Esophagus squamous epithelium (tissue), 5 donors: ENCODE measurements around the gene TFAP2E. TPM values are rescaled to one million over a fixed set of nuclear protein-coding genes. Genes with fewer than 3 reads are reported as not detected.

Experiments
- DNase-seq: peaks from one replicate; lab custom pipeline; 2025; lab: John Stamatoyannopoulos, UW
- H3K27ac ChIP-seq, 4 donors: fragments of 200-600 bp; sonication (generic); one replicate each; pipeline ENCODE4 v1.5.1; 2016 to 2019; ENCODE audit warnings: mild to moderate bottlenecking in 1 of 4
- H3K27me3 ChIP-seq, 4 donors: fragments of 200-600 bp; sonication (generic); 1 replicate in 3 of 4; 2 replicates in 1 of 4; pipeline versions ENCODE4 v1.5.1 to v1.6.0; 2017 to 2021; ENCODE audit warnings: antibody characterized with exemption in 1 of 4
- H3K36me3 ChIP-seq, 3 donors: fragments of 200-600 bp; sonication (generic); one replicate each; pipeline ENCODE4 v1.5.1; 2016 to 2019
- H3K4me1 ChIP-seq, 3 donors: fragments of 200-600 bp; sonication (generic); one replicate each; pipeline ENCODE4 v1.5.1; 2017 to 2019
- H3K4me3 ChIP-seq, 4 donors: fragments of 200-600 bp; sonication (generic); 1 replicate in 3 of 4; 2 replicates in 1 of 4; pipeline ENCODE4 v1.5.1; 2016 to 2019; ENCODE audit warnings: mild to moderate bottlenecking in 2 of 4, moderate library complexity in 1 of 4
- H3K9me3 ChIP-seq, 3 donors: fragments of 200-600 bp; sonication (generic); one replicate each; pipeline ENCODE4 v1.5.1; 2016 to 2019
- CTCF ChIP-seq, 6 experiments: fragments of 450-650 bp in 4 of 6; fragments of 200-600 bp in 2 of 6; sonication (generic) in 2 of 6; IDR thresholded peaks; one replicate each; pipeline ENCODE4 v1.5.1; 2016 to 2019; ENCODE audit warnings: antibody characterized with exemption in 6 of 6, mild to moderate bottlenecking in 4 of 6, moderate library complexity in 4 of 6
- POLR2A ChIP-seq, 4 donors: fragments of 450-650 bp; IDR thresholded peaks; one replicate each; pipeline ENCODE4 v1.6.1; 2017; ENCODE audit warnings: antibody characterized with exemption in 4 of 4, mild to moderate bottlenecking in 4 of 4, moderate library complexity in 3 of 4
- WGBS, 2 donors: methylation state at CpG; one replicate each; pipeline ENCODE4 v1.1.5; 2018; 5-methylcytosine and 5-hydroxymethylcytosine counted together
- intact Hi-C: fragments of 100-400 bp; cut with DNase I; formaldehyde crosslinking; loops from one replicate; pipeline ENCODE4 v1.15.0; 2022
- total RNA-seq, 4 donors: library from RNA; depleted of rRNA; stranded (reverse); fragments of >200 nt; gene quantifications; one replicate each; pipeline ENCODE4 v1.1.0, GENCODE V29; 2016
- donor health status: DM: yes; HTN: yes; CAD: no.

Gene TFAP2E
- total RNA-seq, 4 donors from 2014 or later = 0.26 to 1.1 (median 0.38) TPM; not detected in 1

- H3K4me3 ChIP-seq = no peak overlapping the region
- peaks cover 0 to 59% (median 3%) of the 10 kb centered on the region in 4 donors for H3K27me3 ChIP-seq
- TF ChIP-seq CTCF (IDR thresholded peaks at IDR 0.05) (peak; percentile 70 to 92 (median 82)), POLR2A (IDR thresholded peaks at IDR 0.05) (no peak)
- H3K9me3 ChIP-seq = no peaks in the 10 kb centered on the region
- H3K36me3 ChIP-seq = peaks cover 0 to 28% (median 0%) of the 10 kb centered on the region in 3 donors
- H3K4me1 ChIP-seq = peaks cover 8 to 34% (median 10%) of the 10 kb centered on the region in 3 donors
- intact Hi-C loops = loop anchor here (5.0 to 10.0 kb wide), 2 partner anchors 66 to 203 kb away; no protein-coding TSS in a partner anchor
- no peak overlapping the region for H3K27ac ChIP-seq
- DNase-seq = no peak
- WGBS, 2 donors = 18 to 30% methylated on average over 3 to 4 of the region's 4 CpGs
These were observed 4.1 kb upstream of the TFAP2E start for GRCh38 chr1:35568975-35569395.

- H3K27ac ChIP-seq = no peak overlapping the region
- no peak overlapping the region for H3K4me3 ChIP-seq
- no peak for DNase-seq
- peaks cover 0 to 22% (median 0%) of the 10 kb centered on the region in 3 donors for H3K36me3 ChIP-seq
- WGBS, 2 donors = 80 to 85% methylated on average over 1 of the region's 1 CpG
- TF ChIP-seq CTCF (IDR thresholded peaks at IDR 0.05) (no peak), POLR2A (IDR thresholded peaks at IDR 0.05) (no peak)
- no peaks in the 10 kb centered on the region for H3K9me3 ChIP-seq
- intact Hi-C loops = loop anchor here (5.0 to 10.0 kb wide), 2 partner anchors 65 to 202 kb away; no protein-coding TSS in a partner anchor
- peaks cover 9 to 36% (median 15%) of the 10 kb centered on the region in 3 donors for H3K4me1 ChIP-seq
- peaks cover 0 to 68% (median 3%) of the 10 kb centered on the region in 4 donors for H3K27me3 ChIP-seq
These were observed 3.2 kb upstream of the TFAP2E start for GRCh38 chr1:35569936-35570335.

GRCh38 chr1:35570589-35571137 is 2.5 kb upstream of the TFAP2E start:
- no peak overlapping the region for H3K4me3 ChIP-seq
- TF ChIP-seq CTCF (IDR thresholded peaks at IDR 0.05) (no peak), POLR2A (IDR thresholded peaks at IDR 0.05) (no peak)
- 75 to 82% methylated on average over 10 of the region's 10 CpGs for WGBS, 2 donors

GRCh38 chr1:35571263-35571662 is 1.9 kb upstream of the TFAP2E start:
- DNase-seq = no peak
- Histone ChIP-seq H3K4me1 (peaks cover 10 to 48% (median 19%) of the 10 kb centered on the region in 3 donors), H3K4me3 (no peak overlapping the region), H3K36me3 (peaks cover 0 to 9% (median 0%) of the 10 kb centered on the region in 3 donors), H3K27ac (no peak overlapping the region), H3K27me3 (peaks cover 0 to 80% (median 3%) of the 10 kb centered on the region in 4 donors), H3K9me3 (no peaks in the 10 kb centered on the region)
- WGBS, 2 donors = 87 to 93% methylated on average over 8 of the region's 8 CpGs
- TF ChIP-seq CTCF (IDR thresholded peaks at IDR 0.05) (no peak), POLR2A (IDR thresholded peaks at IDR 0.05) (no peak)
- intact Hi-C loops = no loop called here

More at GRCh38 chr1:35570589-35571137, 2.5 kb upstream of the TFAP2E start:
- Histone ChIP-seq H3K4me1 (peaks cover 10 to 42% (median 19%) of the 10 kb centered on the region in 3 donors), H3K27me3 (peaks cover 0 to 74% (median 3%) of the 10 kb centered on the region in 4 donors), H3K36me3 (peaks cover 0 to 15% (median 0%) of the 10 kb centered on the region in 3 donors), H3K9me3 (no peaks in the 10 kb centered on the region), H3K27ac (no peak overlapping the region)
- intact Hi-C loops = no loop called here
- DNase-seq = no peak

GRCh38 chr1:35572296-35572695 is 818 bp upstream of the TFAP2E start:
- WGBS, 2 donors = 48 to 91% methylated on average over 2 of the region's 2 CpGs
- H3K36me3 ChIP-seq = no peaks in the 10 kb centered on the region
- no peak overlapping the region for H3K27ac ChIP-seq
- DNase-seq = no peak
- TF ChIP-seq CTCF (IDR thresholded peaks at IDR 0.05) (no peak), POLR2A (IDR thresholded peaks at IDR 0.05) (no peak)
- no peak overlapping the region for H3K4me3 ChIP-seq
- peaks cover 12 to 59% (median 19%) of the 10 kb centered on the region in 3 donors for H3K4me1 ChIP-seq
- H3K27me3 ChIP-seq = peaks cover 0 to 90% (median 3%) of the 10 kb centered on the region in 4 donors
- H3K9me3 ChIP-seq = no peaks in the 10 kb centered on the region
- intact Hi-C loops = no loop called here
